Calu3 (cell line): ENCODE results near the gene TRIM63. TPM values are rescaled to one million over a fixed set of nuclear protein-coding genes. Genes with fewer than 3 reads are reported as not detected.
A peak's percentile ranks its signal among the peaks of the same experiment; 100 is the strongest.

Experiments
- BruUV-seq: library from RNA; stranded (reverse); fragments of 400-500 nt; replicated peaks from 2 replicates; lab custom pipeline; 2021; lab: Mats Ljungman, UMichigan
- CTCF ChIA-PET: fragments of 300-600 bp; sonication (Branson Sonifier 250); formaldehyde crosslinking; loops from one replicate; lab custom pipeline; 2022; ENCODE audit warnings: antibody characterized with exemption; lab: Charles Lee
- DNase-seq: peaks from one replicate; pipeline ENCODE4 v3.0.0; 2022
- H3K27ac Mint-ChIP-seq: one replicate; pipeline ENCODE4 v1.8.0; 2022; ENCODE audit warnings: mixed read lengths; ENCODE audit not compliant: unreplicated experiment
- H3K27me3 Mint-ChIP-seq: one replicate; pipeline ENCODE4 v1.8.0; 2022; ENCODE audit warnings: mixed read lengths; ENCODE audit not compliant: unreplicated experiment
- H3K36me3 Mint-ChIP-seq: one replicate; pipeline ENCODE4 v1.8.0; 2022; ENCODE audit warnings: mild to moderate bottlenecking, moderate library complexity, mixed read lengths; ENCODE audit not compliant: insufficient read depth, unreplicated experiment
- H3K4me1 Mint-ChIP-seq: one replicate; pipeline ENCODE4 v1.8.0; 2022; ENCODE audit warnings: mild to moderate bottlenecking, low read depth, mixed read lengths; ENCODE audit not compliant: unreplicated experiment
- H3K4me3 Mint-ChIP-seq: one replicate; pipeline ENCODE4 v1.8.0; 2022; ENCODE audit warnings: mild to moderate bottlenecking, low read depth, moderate library complexity, mixed read lengths; ENCODE audit not compliant: unreplicated experiment
- H3K9me3 Mint-ChIP-seq: one replicate; pipeline ENCODE4 v1.8.0; 2022; ENCODE audit warnings: low read depth, mixed read lengths; ENCODE audit not compliant: unreplicated experiment
- CTCF ChIP-seq: fragments of 200-600 bp; IDR thresholded peaks from one replicate; pipeline ENCODE4 v1.8.0; 2022; ENCODE audit warnings: antibody characterized with exemption; ENCODE audit not compliant: unreplicated experiment
- intact Hi-C: fragments of 100-400 bp; cut with micrococcal nuclease; formaldehyde crosslinking; loops from one replicate; pipeline ENCODE4 v1.10.0; 2022; ENCODE audit not compliant: unreplicated experiment
- total RNA-seq: library from RNA; stranded (reverse); gene quantifications from 2 replicates; pipeline ENCODE4 v1.2.3, GENCODE V29; 2022

The TRIM63 gene
- total RNA-seq, 1 experiment from 2014 or later, result not detected

- H3K27ac Mint-ChIP-seq, result no peak overlapping the region
- no peak overlapping the region for H3K4me3 Mint-ChIP-seq
- BruUV-seq, result no TSS peak
- no peaks in the 10 kb centered on the region for H3K27me3 Mint-ChIP-seq
- no peaks in the 10 kb centered on the region for H3K36me3 Mint-ChIP-seq
- TF ChIP-seq CTCF, result no peak
- intact Hi-C loops, result no loop called here
- CTCF ChIA-PET, result no interaction called here
- no peaks in the 10 kb centered on the region for H3K9me3 Mint-ChIP-seq
- no peak for DNase-seq
- peaks cover 18% of the 10 kb centered on the region for H3K4me1 Mint-ChIP-seq
These were observed 2.5 kb upstream of the TRIM63 start for GRCh38 chr1:26069941-26070295.

GRCh38 chr1:26066857-26067256 is 573 bp downstream of the TRIM63 start:
- H3K36me3 Mint-ChIP-seq, result no peaks in the 10 kb centered on the region
- CTCF ChIA-PET, result interaction anchor here (0.6 kb wide), 1 partner anchor 182 kb away, joined by 5 read pairs; no protein-coding TSS in a partner anchor
- BruUV-seq, result no TSS peak

GRCh38 chr1:26066160-26066559 is 1.3 kb downstream of the TRIM63 start:
- peaks cover under 1% of the 10 kb centered on the region for H3K27me3 Mint-ChIP-seq
- H3K4me1 Mint-ChIP-seq, result peaks cover 11% of the 10 kb centered on the region
- CTCF ChIA-PET, result interaction anchor here (0.6 to 0.9 kb wide), 3 partner anchors 31 to 181 kb away, joined by 3 to 5 read pairs (median 5); no protein-coding TSS in a partner anchor
- H3K9me3 Mint-ChIP-seq, result no peaks in the 10 kb centered on the region
- intact Hi-C loops, result no loop called here
- TF ChIP-seq CTCF, result no peak
- no TSS peak for BruUV-seq
- H3K27ac Mint-ChIP-seq, result no peak overlapping the region
- H3K4me3 Mint-ChIP-seq, result no peak overlapping the region
- no peaks in the 10 kb centered on the region for H3K36me3 Mint-ChIP-seq
- DNase-seq, result no peak

More at GRCh38 chr1:26066857-26067256, 573 bp downstream of the TRIM63 start:
- no peaks in the 10 kb centered on the region for H3K27me3 Mint-ChIP-seq
- no peak overlapping the region for H3K4me3 Mint-ChIP-seq
- no peak for DNase-seq
- H3K9me3 Mint-ChIP-seq, result no peaks in the 10 kb centered on the region
- intact Hi-C loops, result no loop called here
- no peak for TF ChIP-seq CTCF
- peaks cover 12% of the 10 kb centered on the region for H3K4me1 Mint-ChIP-seq
- H3K27ac Mint-ChIP-seq, result no peak overlapping the region

- no TSS peak for BruUV-seq
- no peak for TF ChIP-seq CTCF
- Mint-ChIP-seq H3K27ac (no peak overlapping the region), H3K4me3 (no peak overlapping the region), H3K27me3 (peaks cover 16% of the 10 kb centered on the region), H3K36me3 (no peaks in the 10 kb centered on the region), H3K4me1 (peaks cover 11% of the 10 kb centered on the region), H3K9me3 (no peaks in the 10 kb centered on the region)
- DNase-seq, result peak; percentile 24
- intact Hi-C loops, result no loop called here
- CTCF ChIA-PET, result interaction anchor here (0.6 to 1.3 kb wide), 3 partner anchors 28 to 249 kb away, joined by 3 read pairs; partner anchors contain the start of gene CEP85
These were observed 2.9 kb downstream of the TRIM63 start for GRCh38 chr1:26064553-26064952.
